Fibroblast of lung (primary cell): ENCODE results near the gene RBP4. TPM values are rescaled to one million over a fixed set of nuclear protein-coding genes. Genes with fewer than 3 reads are reported as not detected.
"Not testable (repeated sequence)": the region's sequence is repeated elsewhere in the genome, so short reads cannot be mapped to it uniquely, and the experiment has no call there.

ENCODE experiments used
- DNase-seq, 2 donors: peaks; one replicate each; pipeline versions ENCODE4 v3.0.0 to v3.0.0-alpha.2; 2010; ENCODE audit warnings: low read depth in 2 of 2
- H2AFZ ChIP-seq: 2 replicates; pipeline ENCODE4 v1.5.1; 2012; ENCODE audit warnings: low read length, control low read depth, inconsistent platforms
- H3K27ac ChIP-seq: 2 replicates; pipeline ENCODE4 v1.5.1; 2011; ENCODE audit warnings: low read length, control low read depth; ENCODE audit not compliant: insufficient read depth
- H3K27me3 ChIP-seq: 2 replicates; pipeline ENCODE4 v1.5.1; 2011; ENCODE audit warnings: mild to moderate bottlenecking, low read length; ENCODE audit not compliant: control insufficient read depth, insufficient read depth
- H3K36me3 ChIP-seq: 2 replicates; pipeline ENCODE4 v1.5.1; 2011; ENCODE audit warnings: low read length; ENCODE audit not compliant: control insufficient read depth, insufficient read depth
- H3K4me1 ChIP-seq: 2 replicates; pipeline ENCODE4 v1.5.1; 2011; ENCODE audit warnings: low read length; ENCODE audit not compliant: control insufficient read depth, insufficient read depth; ENCODE audit errors: extremely low read depth
- H3K4me2 ChIP-seq: 2 replicates; pipeline ENCODE4 v1.5.1; 2011; ENCODE audit warnings: low read length, control low read depth; ENCODE audit not compliant: insufficient read depth; ENCODE audit errors: extremely low read depth
- H3K4me3 ChIP-seq, 4 experiments: fragments of 200-600 bp in 1 of 4; sonication (generic) in 1 of 4; replicated peaks in 1 of 4; 2 replicates each; pipeline ENCODE4 v1.5.1; 2011 to 2016; ENCODE audit warnings: low read length in 4 of 4, low read depth in 3 of 4, mild to moderate bottlenecking in 3 of 4, control low read depth in 2 of 4, inconsistent platforms in 1 of 4, mixed read lengths in 1 of 4; ENCODE audit not compliant: insufficient read depth in 1 of 4; ENCODE audit errors: control extremely low read depth in 1 of 4
- H3K79me2 ChIP-seq: 2 replicates; pipeline ENCODE4 v1.5.1; 2012; ENCODE audit warnings: mild to moderate bottlenecking, low read length, inconsistent platforms; ENCODE audit not compliant: control insufficient read depth, insufficient read depth
- H3K9ac ChIP-seq: 2 replicates; pipeline ENCODE4 v1.5.1; 2011; ENCODE audit warnings: mild to moderate bottlenecking, low read length, control low read depth; ENCODE audit not compliant: insufficient read depth
- H3K9me3 ChIP-seq: 2 replicates; pipeline ENCODE4 v1.5.1; 2012; ENCODE audit warnings: low read depth, low read length; ENCODE audit not compliant: control insufficient read depth, insufficient read depth
- H4K20me1 ChIP-seq: 2 replicates; pipeline ENCODE4 v1.5.1; 2011; ENCODE audit warnings: low read length; ENCODE audit not compliant: control insufficient read depth, insufficient read depth; ENCODE audit errors: extremely low read depth
- EZH2 ChIP-seq: IDR thresholded peaks from 2 replicates; pipeline ENCODE4 v1.5.1; 2012; ENCODE audit warnings: low read length, control low read depth, mild to moderate bottlenecking; ENCODE audit errors: missing control alignments
- polyA plus RNA-seq, 2 donors: library from polyadenylated mRNA; depleted of rRNA in 1 of 2; stranded (reverse) in 1 of 2; unstranded in 1 of 2; fragments of >200 nt; gene quantifications; 2 replicates each; pipeline ENCODE4 v1.2.1, GENCODE V29; 2011 to 2012; ENCODE audit warnings: missing spikeins in 1 of 2
- total RNA-seq: library from RNA; depleted of rRNA; stranded (reverse); fragments of >200 nt; gene quantifications from 2 replicates; pipeline ENCODE4 v1.2.1, GENCODE V29; 2014
- TF ChIP-seq, protein P1 (sequence below), 2 donors: IDR thresholded peaks in 1 of 2; conservative IDR thresholded peaks in 1 of 2; 1 replicate in 1 of 2; 2 replicates in 1 of 2; pipeline ENCODE4 v1.5.1; 2011 to 2012; ENCODE audit warnings: low read length in 2 of 2, control low read depth in 1 of 2, inconsistent platforms in 1 of 2, low read depth in 1 of 2, mild to moderate bottlenecking in 1 of 2

RBP4 gene
- total and polyA plus RNA-seq, 2 donors (not counting 1 experiment from before 2014, with no cell fraction given): 0.28 TPM; not detected in 1

DNA sequence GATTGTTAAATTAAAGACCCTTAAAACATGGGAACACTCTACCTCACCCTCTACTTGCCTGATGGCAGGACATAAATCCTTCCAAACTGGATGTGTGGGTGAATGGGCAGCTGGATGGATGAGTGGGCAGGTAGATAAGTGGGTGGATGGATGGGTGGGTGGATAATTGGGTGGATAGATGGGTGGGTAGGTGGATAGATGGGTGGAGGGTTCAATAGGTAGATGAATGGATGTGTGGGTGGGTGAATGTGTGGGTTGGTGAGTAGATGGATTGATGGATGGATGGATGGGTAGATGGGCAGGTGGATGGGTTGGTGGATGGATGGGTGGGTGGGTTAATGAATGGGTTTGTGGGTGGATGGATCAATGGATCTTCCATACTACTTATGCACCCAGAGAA lies 53.5 kb downstream of the RBP4 start:
- no peak overlapping the region for H2AFZ ChIP-seq
- H3K36me3 ChIP-seq: no peaks in the 10 kb centered on the region
- no peak overlapping the region for H3K27ac ChIP-seq
- no peaks in the 10 kb centered on the region for H3K4me1 ChIP-seq
- no peak for DNase-seq
- no peaks in the 10 kb centered on the region for H4K20me1 ChIP-seq
- H3K9me3 ChIP-seq: no peaks in the 10 kb centered on the region
- H3K4me2 ChIP-seq: no peak overlapping the region
- H3K9ac ChIP-seq: no peak overlapping the region
- peaks cover 5% of the 10 kb centered on the region for H3K27me3 ChIP-seq
- H3K79me2 ChIP-seq: no peaks in the 10 kb centered on the region
- H3K4me3 ChIP-seq: no peak overlapping the region
- no peak for TF ChIP-seq EZH2
- TF ChIP-seq, protein P1, sequence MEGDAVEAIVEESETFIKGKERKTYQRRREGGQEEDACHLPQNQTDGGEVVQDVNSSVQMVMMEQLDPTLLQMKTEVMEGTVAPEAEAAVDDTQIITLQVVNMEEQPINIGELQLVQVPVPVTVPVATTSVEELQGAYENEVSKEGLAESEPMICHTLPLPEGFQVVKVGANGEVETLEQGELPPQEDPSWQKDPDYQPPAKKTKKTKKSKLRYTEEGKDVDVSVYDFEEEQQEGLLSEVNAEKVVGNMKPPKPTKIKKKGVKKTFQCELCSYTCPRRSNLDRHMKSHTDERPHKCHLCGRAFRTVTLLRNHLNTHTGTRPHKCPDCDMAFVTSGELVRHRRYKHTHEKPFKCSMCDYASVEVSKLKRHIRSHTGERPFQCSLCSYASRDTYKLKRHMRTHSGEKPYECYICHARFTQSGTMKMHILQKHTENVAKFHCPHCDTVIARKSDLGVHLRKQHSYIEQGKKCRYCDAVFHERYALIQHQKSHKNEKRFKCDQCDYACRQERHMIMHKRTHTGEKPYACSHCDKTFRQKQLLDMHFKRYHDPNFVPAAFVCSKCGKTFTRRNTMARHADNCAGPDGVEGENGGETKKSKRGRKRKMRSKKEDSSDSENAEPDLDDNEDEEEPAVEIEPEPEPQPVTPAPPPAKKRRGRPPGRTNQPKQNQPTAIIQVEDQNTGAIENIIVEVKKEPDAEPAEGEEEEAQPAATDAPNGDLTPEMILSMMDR (conservative IDR thresholded peaks at IDR 0.05 in 1 of 2, IDR thresholded peaks at IDR 0.05 in 1 of 2; ENCODE audit: low read depth in 1 of 2, low read length in 2 of 2): no peak

DNA sequence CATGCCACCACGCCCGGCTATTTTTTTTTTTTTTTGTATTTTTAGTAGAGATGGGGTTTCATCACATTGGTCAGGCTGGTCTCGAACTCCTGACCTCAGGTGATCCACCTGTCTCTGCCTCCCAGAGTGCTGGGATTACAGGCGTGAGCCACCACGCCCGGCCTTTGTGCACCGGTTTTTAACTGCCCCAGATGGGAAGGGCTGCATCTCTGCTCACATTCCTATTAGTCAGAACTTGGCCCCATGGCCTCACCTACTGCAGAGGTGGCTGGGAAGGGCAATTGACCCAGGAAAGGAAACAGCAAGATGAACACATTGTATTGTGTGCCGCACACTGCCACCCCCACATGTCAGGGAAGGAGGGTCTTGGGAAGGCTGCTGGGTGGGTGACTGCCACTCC lies 54.0 kb downstream of the RBP4 start:
- H2AFZ ChIP-seq, H3K9me3 ChIP-seq, H3K27ac ChIP-seq, H3K4me2 ChIP-seq, H3K27me3 ChIP-seq, H4K20me1 ChIP-seq, H3K4me3 ChIP-seq, H3K79me2 ChIP-seq, H3K4me1 ChIP-seq, H3K9ac ChIP-seq, H3K36me3 ChIP-seq, DNase-seq: not testable (repeated sequence)

DNA sequence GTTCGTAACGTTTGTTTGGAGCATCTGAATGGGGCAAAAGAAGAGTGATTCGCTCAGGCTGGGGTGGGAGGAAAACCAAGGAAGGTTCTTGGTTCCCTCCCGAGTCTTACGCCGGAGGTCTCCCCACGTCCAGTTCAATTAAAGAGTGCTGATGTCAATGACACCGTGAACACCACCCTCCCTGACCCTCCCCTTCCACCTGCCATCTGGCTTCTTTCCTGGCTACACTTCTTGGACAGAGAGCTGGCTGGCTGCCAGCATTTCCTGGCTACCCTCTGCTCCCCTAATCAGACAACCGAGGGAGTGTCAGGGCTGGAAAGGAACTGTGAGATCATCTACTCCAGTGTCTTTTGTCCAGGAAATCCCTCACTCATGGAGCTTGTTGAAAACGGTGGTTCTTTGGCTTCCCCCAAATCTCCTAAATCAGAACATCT lies 58.7 kb downstream of the RBP4 start:
- TF ChIP-seq EZH2: no peak
- TF ChIP-seq, protein P1 (conservative IDR thresholded peaks at IDR 0.05 in 1 of 2, IDR thresholded peaks at IDR 0.05 in 1 of 2; ENCODE audit: low read depth in 1 of 2, low read length in 2 of 2): no peak
- H3K36me3 ChIP-seq: no peaks in the 10 kb centered on the region
- H3K27ac ChIP-seq: no peak overlapping the region
- no peaks in the 10 kb centered on the region for H3K4me1 ChIP-seq
- peaks cover 5% of the 10 kb centered on the region for H3K27me3 ChIP-seq
- peak overlapping the region in 3 of 4 experiments; percentile 3 to 35 (median 31) for H3K4me3 ChIP-seq
- no peaks in the 10 kb centered on the region for H4K20me1 ChIP-seq
- H3K9me3 ChIP-seq: no peaks in the 10 kb centered on the region
- peak; percentile 20 to 39 for DNase-seq
- peak overlapping the region; percentile 13 for H2AFZ ChIP-seq
- no peaks in the 10 kb centered on the region for H3K79me2 ChIP-seq
- H3K4me2 ChIP-seq: peak overlapping the region; percentile 41
- H3K9ac ChIP-seq: no peak overlapping the region

Other genes starting within 250 kb of the RBP4 start
- 161 and 298 TPM in 2 replicates for gene MYOF, start 118.9 kb downstream of the RBP4 start, total RNA-seq
- 215 and 314 TPM in 2 replicates for gene MYOF, start 118.9 kb downstream of the RBP4 start, polyA plus RNA-seq
- gene CEP55, start 104.6 kb downstream of the RBP4 start, total RNA-seq: 2.1 and 19.0 TPM in 2 replicates
- gene CEP55, start 104.6 kb downstream of the RBP4 start, polyA plus RNA-seq: 16.1 and 51.6 TPM in 2 replicates
- not detected in 2 replicates for gene FFAR4, start 34.6 kb downstream of the RBP4 start, total RNA-seq
- gene FFAR4, start 34.6 kb downstream of the RBP4 start, polyA plus RNA-seq: not detected in 2 replicates
- not detected in 2 replicates for gene PDE6C, start 11.3 kb upstream of the RBP4 start, total RNA-seq
- not detected in 2 replicates for gene PDE6C, start 11.3 kb upstream of the RBP4 start, polyA plus RNA-seq
- 6.9 and 9.4 TPM in 2 replicates for gene FRA10AC1, start 101.4 kb upstream of the RBP4 start, total RNA-seq
- 6.3 and 7.1 TPM in 2 replicates for gene FRA10AC1, start 101.4 kb upstream of the RBP4 start, polyA plus RNA-seq
- gene LGI1, start 156.7 kb upstream of the RBP4 start, total RNA-seq: not detected in 2 replicates
- gene LGI1, start 156.7 kb upstream of the RBP4 start, polyA plus RNA-seq: not detected in 2 replicates